Stimulated activated CD4-positive, alpha-beta T cell treated with anti-CD3 and anti-CD28 coated beads, Interleukin-2, amount 100 ng/mL, for 48 hours (primary cell): ENCODE results near the gene TRANK1.
"Not testable (repeated sequence)": the region's sequence is repeated elsewhere in the genome, so short reads cannot be mapped to it uniquely, and the experiment has no call there.

ENCODE experiments used
- DNase-seq, 2 donors: peaks; one replicate each; pipeline ENCODE4 v3.0.0-alpha.2; 2020

Gene TRANK1

GRCh38 chr3:36956155-36956554, 11.3 kb upstream of the TRANK1 start:
- no peak for DNase-seq

GRCh38 chr3:36954452-36955134, 9.7 kb upstream of the TRANK1 start:
- DNase-seq = no peak

GRCh38 chr3:36947814-36948213, 3.0 kb upstream of the TRANK1 start:
- DNase-seq = not testable (repeated sequence)

GRCh38 chr3:36945333-36945980, 603 bp upstream of the TRANK1 start:
- DNase-seq = no peak

DNA sequence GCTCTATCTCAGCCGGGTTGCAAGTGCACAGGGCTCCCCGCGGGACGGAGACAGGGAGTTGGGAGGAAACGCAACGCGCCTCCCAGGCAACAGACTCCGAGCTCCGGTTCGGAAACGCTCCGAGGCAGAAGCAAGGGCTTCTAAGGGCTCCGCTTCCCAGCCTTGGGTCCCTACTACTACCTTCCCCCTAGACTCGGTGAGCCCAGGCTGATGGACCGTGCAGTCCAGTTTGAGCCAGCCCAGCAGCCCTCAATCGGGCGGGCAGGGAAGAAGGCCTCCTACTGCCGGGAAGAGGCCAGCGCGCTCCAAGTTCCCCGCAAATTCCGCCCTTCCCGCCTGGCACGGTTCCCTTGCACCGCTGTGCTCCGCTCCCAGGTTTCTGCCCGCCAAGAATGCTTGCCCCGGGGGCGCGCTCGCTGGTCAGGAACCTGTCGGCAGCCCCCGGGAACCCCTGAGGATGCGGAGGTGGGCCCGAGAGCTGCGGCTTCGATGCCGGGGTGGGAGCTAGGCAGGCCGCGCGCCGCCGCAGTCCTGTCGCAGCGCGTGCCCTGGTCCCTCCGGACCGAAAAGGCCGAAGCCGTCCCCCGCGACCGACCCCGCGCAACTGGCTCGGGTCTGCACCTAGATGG, 728 bp downstream of the TRANK1 start:
- peak; percentile 30 to 32 for DNase-seq

GRCh38 chr3:36943601-36944000, 1.3 kb downstream of the TRANK1 start:
- DNase-seq = no peak

- DNase-seq = no peak
These were observed 2.1 kb downstream of the TRANK1 start for GRCh38 chr3:36942638-36943248.

GRCh38 chr3:36941658-36942057, 3.2 kb downstream of the TRANK1 start:
- no peak for DNase-seq

GRCh38 chr3:36941162-36941561, 3.7 kb downstream of the TRANK1 start:
- no peak for DNase-seq

DNA sequence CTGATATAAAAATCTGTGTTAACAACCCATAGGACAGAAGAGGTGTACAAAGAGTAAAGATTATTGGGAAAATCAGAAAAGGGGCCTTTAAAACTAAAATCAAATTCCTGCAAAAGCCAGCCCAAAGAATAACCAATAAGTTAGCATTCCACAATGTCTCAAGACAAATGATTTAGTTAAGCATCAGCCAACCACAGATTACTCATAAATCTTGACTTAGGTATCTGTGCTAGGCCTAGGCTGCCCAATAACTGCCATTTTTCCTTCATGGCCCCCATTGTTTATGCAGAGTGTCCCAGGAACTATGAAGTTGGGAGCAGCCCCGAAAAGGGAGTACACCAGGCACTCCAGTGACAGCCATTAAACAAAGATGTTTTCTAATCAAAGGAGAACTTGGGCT, 7.4 kb downstream of the TRANK1 start:
- DNase-seq = no peak

DNA sequence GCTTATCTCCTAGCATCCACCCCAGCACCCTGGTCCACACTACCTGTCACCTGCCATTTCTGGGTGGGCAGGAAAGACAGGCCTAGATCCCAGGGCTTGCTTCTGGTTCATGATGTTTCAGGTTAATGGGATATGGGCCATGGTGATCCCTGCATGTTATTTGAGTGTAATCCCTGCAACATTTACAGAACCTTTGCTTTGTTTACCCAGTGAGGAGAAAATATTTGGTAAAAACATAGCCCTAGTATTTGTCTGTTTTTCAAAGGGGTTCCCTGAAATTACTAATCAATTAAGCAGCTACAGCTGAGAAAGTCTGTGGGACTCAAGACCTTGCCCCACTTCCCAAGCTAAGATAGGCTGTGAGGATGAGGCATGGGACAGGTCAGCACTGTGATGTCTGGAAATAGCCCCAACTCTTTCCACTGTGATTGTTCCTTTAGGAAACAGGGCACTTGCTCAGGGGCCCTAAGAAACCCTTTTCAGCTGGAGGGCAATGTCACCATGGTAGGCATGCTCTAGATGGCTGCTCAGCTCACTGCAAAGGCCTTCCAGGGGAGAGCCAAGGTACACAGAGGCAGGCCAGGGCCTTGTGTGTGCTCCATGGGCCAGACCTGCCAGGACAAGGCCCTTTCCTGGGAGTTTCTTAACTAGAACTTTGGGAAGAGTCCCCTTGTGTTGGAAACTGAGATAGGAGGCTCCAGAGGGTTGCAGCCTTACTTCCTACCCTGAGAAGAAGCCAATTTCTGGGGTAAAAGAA, 11.1 kb downstream of the TRANK1 start:
- no peak for DNase-seq

DNA sequence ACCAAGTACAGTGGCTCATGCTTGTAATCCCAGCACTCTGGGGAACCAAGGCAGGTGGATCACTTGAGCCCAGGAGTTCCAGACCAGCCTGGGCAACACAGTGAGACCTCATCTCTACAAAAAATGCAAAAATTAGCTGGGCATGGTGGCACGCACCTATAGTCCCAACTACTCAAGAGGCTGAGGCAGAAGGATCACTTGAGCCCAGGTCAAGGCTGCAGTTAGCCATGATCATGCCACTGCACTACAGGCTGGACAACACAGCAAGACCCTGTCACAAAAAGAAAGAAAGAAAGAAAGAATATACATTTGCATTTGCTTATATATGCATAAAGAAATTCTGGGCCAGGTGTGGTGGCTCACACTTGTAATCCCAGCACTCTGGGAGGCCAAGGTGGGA, 13.4 kb downstream of the TRANK1 start:
- not testable (repeated sequence) for DNase-seq

DNA sequence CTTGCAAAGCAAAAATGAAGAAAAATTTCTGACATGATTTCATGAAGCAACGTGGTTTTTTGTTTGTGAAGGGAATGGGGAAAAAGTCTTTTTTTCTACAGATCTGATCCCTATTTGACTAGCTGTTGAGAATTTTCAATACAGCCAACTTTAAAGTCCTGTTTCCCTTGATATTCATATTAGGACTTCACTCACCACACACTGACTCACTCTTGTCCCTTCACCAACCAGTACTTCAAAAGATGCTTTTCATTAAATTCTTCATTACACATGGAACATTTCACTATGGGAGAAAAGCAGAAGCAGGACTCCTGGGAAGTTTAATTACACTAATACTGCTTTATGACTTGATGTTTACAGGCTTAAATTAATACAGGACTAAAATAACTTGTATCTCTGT, 16.6 kb downstream of the TRANK1 start:
- no peak for DNase-seq

DNA sequence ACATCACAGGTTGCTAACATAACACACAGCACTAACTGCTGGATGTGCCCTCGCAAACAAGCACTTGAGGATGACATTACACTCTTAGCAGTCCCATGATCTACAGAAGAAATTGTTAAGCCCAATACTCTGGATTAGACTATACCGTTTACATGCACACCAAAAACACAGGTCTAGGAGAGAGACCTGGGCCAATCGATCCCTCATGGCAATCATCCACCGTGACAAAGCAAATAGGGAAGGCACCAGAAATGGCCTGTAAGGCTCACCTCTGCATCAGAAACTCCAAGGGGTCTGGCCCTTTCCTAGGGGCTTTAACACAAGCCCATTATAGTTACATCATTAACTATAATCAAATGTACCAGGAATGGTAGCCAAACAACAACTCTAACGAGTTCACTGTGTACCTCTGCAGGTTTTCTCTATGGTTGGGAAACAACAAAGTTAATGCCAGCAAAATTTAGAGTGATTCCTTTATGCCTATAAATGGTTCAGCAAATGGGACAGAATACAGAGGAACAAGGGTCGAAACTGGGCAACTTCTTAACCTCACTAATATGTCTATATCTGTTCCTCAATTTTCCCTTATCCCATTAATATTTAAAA, 18.5 kb downstream of the TRANK1 start:
- no peak for DNase-seq

GRCh38 chr3:36924744-36925521, 19.9 kb downstream of the TRANK1 start:
- no peak for DNase-seq

DNA sequence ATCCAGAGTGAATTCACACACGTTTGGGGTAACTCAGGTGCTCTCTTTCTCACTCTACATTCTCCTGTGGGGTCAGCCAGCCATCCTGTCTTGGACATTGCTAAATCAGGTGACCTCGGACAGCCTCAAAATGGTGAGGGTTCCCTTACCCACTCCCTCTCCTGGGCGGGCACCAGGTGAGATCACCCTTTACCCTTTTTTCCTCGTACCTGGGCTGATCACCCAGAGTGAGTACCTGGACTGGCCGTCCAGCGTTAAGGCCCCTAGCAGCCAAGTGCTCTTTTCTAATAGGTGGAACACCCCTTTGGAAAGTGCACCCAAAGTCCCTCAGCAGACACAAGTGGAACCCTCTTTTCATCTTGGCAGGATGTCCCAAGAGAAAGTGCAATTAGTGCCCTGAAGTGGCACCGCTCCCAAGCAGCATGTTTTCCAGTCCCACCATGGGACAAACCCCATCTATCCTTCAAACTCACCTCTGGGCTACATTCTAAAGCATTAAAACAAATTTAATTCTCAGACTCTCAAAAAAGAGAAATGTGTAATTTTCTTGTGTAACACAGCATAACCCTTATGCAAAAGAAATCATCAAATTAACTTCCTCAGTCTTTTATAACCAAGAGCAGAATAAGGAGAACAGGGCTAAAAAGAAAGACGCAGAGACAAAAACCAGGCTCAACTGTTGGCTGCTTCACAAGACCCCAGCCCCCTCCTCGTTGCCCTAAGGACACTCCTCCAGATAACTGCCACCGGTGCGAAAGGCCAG, 20.7 kb downstream of the TRANK1 start:
- no peak for DNase-seq

- no peak for DNase-seq
These were observed 21.3 kb downstream of the TRANK1 start for GRCh38 chr3:36923523-36923943.

GRCh38 chr3:36920884-36921567, 23.8 kb downstream of the TRANK1 start:
- DNase-seq = no peak

- no peak for DNase-seq
These were observed 25.3 kb downstream of the TRANK1 start for GRCh38 chr3:36919439-36920160.

- no peak for DNase-seq
These were observed 26.8 kb downstream of the TRANK1 start for GRCh38 chr3:36918050-36918449.
